ENCODE results near the gene IL10RA.

IL10RA gene

GRCh38 chr11:117993988-117994745 lies 8.0 kb downstream of the IL10RA start:
- no peak for DNase-seq (ENCODE audit: extremely low read depth, low read depth)
- TF ChIP-seq CTCF (IDR thresholded peaks at IDR 0.05; ENCODE audit: low read depth, low read length): no peak

- no peak for TF ChIP-seq CTCF (IDR thresholded peaks at IDR 0.05; ENCODE audit: low read depth, low read length)
- DNase-seq (ENCODE audit: extremely low read depth, low read depth): no peak
These were observed 9.3 kb downstream of the IL10RA start for GRCh38 chr11:117995472-117995871.

- DNase-seq (ENCODE audit: extremely low read depth, low read depth): no peak
These were observed 9.9 kb downstream of the IL10RA start for GRCh38 chr11:117996058-117996457.

GRCh38 chr11:117997406-117997805 lies 11.2 kb downstream of the IL10RA start:
- TF ChIP-seq CTCF (IDR thresholded peaks at IDR 0.05; ENCODE audit: low read depth, low read length): no peak
- DNase-seq (ENCODE audit: extremely low read depth, low read depth): no peak

More at GRCh38 chr11:117996058-117996457, 9.9 kb downstream of the IL10RA start:
- TF ChIP-seq CTCF (IDR thresholded peaks at IDR 0.05; ENCODE audit: low read depth, low read length): no peak

- no peak for TF ChIP-seq CTCF (IDR thresholded peaks at IDR 0.05; ENCODE audit: low read depth, low read length)
- DNase-seq (ENCODE audit: extremely low read depth, low read depth): no peak
These were observed 11.8 kb downstream of the IL10RA start for GRCh38 chr11:117997823-117998579.

- TF ChIP-seq CTCF (IDR thresholded peaks at IDR 0.05; ENCODE audit: low read depth, low read length): no peak
- DNase-seq (ENCODE audit: extremely low read depth, low read depth): no peak
These were observed 12.6 kb downstream of the IL10RA start for GRCh38 chr11:117998664-117999353.

Data from AG09319 (cell line).